ENCODE results near the gene SRGN.
A peak's percentile ranks its signal among the peaks of the same experiment; 100 is the strongest.

The SRGN gene

DNA sequence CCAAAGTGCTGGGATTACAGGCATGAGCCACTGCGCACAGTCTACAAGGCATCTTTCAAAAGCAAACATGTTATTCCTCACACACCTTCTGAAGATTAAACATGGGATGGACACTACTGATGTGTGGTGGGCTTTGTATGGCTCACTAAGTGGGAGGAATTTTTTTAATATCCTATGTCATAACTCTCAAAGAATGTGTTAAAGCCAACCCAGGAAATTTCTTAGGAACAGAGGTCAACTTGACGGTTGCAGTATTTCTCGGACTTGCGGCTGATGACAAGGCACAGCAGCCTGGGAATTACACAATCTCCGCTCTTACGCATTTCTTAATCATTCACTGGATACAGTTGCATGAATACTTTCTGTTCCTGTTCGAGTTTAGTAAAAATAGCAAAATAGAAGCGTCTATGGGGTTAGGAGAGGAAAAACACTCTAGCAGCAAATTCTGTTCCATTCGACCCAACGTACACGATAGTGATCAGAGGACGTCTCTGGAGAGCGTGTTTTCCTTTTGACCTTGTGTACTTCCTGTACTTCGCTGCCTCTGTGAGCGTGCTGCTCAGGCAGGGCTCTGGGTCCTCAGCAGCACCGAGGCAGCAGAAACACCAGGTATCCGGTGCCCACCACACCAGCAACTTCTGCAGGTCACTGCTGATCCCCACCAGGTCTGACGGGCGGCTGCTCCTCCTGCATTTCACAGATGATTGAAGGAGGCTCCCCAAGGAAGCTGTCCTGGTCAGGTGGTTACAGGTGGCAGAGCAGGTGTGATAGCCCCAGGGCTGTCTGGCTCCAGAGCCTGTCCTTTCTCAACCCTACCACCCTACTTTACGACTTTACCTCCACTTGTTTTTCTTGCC, 26.4 kb upstream of the SRGN start:
- DNase-seq: peak; percentile 79 to 86

DNA sequence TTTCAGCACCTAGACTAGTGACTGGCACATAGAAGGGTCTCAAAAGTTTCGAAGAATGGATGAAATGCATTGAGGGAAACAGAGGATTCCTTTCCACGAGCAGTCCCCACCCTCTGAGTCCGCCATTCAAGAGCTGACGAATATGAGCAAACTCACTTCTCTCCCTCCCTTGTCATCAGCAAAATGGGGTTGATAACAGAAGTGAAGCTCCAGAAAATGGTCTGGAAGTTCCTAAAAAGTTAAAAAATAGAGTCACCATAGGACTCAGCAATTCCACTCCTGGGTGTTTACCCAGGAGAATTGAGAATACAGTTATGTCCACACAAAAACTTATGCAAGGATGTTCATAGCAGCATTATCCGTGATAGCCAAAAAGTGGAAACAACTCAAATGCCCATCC, 25.0 kb upstream of the SRGN start:
- no peak for DNase-seq

DNA sequence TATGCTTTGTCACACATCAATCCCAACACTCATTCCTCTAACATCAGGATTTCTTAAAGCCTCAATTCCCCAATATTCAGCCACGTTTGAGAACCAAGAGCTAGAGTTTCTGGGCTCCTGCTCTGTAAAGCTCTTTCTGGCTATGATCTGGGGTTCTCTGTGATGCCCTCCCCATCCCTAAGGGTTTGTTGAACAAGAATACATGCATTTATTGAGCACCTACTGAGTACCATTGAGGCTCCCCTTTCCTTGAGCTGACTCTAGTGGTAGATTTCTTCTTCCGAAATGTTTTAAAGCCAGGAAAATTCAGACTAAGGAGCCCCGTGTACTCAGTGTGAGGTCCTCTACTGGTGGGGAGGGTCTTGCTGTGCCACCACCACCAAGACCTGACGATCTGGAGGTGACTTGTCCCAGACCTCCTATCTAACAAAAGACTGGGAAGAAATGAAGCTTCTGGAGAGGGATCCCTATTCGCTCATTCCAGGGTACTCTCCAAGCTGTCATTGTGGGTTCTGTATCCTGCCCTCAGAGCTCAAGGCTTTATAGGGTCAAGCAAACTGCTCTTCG, 23.1 kb upstream of the SRGN start:
- no peak for DNase-seq

DNA sequence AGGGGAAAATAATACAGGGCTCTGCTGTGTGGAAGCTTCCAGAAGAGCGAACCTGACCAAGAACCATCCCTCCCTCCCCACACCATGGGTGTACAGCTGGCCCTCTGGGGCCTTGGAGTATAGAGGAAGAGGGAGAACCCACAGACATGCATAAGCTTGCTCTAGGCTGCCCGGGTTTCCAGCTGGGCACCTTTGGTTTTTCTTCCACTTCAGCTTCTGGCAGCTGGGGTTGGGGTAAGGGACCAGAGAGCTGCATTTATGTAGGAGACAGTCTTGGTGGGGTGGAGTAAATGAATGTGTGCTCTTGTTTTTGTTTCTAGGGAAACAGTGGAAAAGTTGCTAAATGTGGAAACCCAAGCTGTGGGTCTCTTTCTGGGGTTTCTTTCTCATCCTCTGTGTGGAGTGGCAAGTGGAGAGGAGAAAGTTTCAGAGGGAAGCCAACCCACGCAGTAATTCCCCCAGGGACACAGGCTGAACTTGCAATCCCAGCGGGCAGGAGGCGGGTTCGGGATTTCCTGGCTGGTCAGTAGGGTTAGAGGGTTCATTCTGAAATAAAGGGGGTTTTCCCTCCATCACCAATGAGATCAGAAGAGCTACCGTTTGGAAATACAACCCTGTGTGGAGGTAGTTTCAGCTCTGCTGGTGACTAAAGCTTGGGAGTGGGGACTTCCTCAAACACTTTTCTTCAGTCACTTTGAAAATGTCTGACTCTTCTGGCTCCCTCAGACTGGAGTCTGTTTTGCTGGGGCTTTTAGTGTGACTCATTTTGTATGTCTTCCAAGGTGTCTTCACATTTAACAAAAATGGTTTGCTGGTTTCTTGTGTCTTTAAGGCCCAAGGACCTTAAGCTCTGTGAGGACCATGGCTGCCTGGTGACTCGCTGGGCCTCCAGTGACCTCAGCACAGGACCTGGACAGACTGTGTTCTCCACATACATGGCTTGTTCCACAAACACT, 22.2 kb upstream of the SRGN start:
- DNase-seq: peak; percentile 66 to 80

DNA sequence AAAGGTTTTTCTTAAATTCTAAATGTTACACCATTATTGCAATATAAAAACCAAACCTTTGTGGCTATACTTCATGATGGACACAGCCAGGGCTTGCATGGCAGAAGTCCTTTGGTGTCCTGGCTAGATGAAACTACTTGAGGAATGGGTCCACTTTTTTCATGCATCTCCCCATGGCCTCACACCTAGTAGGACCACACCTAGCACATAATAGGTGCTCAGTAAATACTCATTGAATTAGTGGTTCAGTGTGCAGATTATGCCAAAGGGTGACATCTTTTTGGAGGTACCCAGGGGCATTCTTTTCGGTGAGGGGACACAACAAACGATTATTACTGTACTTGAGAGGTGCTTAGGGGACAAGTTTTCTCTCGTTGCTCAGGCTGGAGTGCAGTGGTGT, 20.7 kb upstream of the SRGN start:
- DNase-seq: no peak

DNA sequence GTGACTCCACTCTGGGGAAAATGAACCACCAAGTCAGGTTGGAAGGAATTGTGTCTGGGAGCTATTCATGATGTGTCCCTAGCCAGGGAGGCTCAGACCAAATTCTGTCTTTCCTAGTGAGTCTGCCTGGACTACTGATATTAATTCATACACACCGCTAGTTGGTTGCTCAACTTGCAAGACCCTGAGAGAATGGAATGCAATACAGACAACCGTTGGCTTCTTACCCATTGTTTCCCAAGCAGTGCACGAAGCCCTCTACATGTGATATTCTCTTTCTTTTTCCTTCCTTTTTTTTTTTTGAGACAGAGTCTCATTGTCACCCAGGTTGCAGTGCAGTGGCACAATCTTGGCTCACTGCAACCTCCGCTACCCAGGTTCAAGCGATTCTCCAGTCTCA, 19.4 kb upstream of the SRGN start:
- no peak for DNase-seq

DNA sequence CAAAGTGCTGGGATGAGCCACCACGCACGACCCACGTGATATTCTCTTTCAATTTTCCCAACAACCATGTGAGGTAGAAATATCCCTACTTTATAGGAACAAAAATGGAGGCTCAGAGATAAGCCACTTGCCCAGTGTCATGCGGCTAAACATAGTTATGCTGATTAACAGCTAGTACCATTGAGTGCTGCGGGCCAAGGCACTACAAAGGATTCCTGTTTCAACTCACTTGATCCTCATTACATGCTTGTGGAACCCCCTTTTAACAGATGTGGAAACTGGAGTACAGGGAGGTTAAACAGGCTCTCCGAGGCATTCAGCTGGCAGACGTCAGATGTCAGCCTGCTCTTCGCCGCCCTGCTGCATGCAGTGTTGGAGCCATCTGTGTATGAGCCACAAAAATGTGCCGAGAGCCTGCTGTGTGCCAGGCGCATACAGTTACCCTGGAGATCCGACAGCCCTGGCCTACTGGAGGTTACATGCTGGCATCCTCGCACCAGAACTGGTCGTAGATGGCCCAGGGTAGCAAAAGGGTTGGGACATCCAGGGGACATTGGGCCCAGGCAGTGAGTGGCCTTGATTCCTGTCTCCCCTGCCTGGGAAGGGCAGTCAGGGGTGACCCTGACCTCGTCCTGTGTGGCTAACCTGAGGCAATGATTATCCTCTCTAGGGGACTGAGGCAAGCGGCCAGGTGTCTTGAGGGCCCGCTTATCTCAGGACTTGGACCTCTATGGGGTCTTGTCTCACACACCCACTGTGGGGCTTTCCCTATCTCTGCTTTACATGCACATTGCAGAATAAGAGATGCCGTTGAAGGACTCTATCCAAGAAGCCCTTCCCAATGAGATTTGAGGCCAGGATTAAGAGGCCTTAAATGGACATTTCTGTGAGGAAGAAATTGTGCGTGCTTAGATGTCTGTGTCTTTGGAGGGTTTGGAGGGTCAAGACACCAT, 18.5 kb upstream of the SRGN start:
- no peak for DNase-seq

DNA sequence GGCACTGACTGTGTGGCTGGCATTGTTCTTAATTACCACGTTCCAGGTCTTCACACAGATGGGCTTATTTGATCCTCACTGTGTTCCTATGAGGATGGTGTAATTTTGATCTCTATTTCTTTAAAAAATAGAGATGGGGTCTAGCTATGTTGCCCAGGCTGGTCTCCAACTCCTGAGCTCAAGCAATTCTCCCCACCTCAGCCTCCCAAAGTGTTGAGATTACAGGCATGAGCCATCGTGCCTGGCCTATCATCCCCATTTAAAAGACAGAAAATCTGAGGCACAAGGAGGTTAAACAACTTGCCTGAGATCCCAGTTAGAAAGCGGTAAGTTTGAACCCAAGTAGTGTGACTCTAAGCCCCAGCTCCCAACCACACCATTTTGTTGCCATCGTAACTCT, 17.0 kb upstream of the SRGN start:
- DNase-seq: no peak

DNA sequence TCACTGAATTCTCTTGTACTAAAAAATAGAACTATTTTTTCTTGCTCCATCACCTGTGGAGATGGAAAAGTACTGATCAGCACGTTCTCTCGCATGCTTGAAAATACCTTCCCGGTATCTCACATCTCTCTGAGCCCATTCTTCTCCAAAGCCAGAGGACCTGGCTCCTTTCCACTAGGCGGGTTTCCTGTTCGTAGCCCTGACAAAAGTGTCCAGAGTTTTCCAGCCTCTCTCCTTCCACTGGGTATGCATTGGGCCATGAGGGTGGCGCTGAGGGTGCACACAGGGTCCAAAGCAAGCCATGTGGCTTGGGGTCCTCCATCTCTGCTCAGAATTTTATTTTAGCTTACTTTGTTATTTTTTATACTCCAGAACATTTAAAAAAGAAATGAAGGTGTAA, 16.3 kb upstream of the SRGN start:
- no peak for DNase-seq

DNA sequence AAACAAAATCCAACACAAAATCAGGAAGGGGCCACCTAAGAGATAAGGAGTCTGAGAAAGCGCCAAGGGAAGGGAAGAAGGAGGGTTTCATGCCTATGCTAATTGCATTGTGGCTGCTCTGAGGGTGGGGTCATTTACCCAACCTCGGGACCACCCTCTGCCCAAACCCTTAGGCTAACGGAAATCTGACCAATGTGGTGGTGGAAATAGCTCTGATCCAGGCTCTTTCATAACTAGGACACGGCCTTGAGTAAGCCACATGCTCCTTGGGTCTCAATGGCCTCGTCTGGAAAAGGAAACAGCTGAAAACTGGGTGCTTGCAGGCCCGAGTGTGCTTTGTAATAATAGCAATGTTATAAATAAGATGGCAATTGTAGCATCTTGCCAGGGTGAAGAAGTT, 14.9 kb upstream of the SRGN start:
- peak; percentile 26 to 31 for DNase-seq

DNA sequence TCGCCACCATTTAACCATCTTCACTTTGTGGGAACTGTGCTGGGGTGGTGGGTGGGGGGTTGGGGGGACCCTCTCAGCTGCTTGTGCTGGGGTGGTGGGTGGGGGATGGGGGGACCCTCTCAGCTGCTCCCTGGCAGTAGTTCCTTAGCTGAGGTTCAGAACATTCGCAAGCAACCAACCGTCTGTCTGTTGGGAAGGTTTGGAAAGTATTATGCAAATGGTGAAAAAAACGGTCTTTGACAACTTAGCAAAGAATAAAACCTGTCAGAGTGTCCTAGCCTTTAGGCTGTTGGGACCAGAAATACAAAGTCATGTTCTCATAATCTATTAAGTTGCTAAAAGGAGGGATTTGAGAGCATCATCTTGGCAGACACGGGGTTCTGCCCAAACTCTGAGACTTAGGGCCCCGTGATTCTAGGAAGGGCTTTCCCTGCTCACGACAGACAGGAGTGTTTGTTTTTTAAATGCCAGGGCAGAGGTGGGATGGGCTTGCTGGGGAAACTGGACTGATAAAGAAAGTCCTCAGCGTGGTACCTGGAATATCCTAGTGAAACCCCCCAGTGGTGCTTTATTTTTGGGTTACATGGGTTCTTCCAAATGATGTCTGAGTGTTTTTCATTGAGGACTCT, 14.1 kb upstream of the SRGN start:
- no peak for DNase-seq

DNA sequence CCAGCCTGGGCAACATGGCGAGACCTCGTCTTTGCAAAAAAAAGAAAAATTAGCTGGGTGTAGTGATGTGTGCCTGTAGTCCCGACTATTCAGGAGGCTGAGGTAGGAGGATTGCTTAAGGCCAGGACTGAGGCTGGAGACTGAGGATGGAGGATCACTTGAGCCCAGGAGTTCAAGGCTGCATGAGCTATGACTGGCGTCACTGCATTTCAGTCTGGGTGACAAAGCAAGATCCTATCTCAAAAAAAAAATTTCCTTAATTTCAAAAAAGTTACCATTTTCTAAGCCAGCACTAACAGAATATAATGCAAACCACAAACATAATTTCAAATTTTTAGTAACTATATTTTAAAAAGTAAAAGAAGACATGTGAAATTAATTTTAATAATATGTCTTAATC, 13.4 kb upstream of the SRGN start:
- DNase-seq: no peak

DNA sequence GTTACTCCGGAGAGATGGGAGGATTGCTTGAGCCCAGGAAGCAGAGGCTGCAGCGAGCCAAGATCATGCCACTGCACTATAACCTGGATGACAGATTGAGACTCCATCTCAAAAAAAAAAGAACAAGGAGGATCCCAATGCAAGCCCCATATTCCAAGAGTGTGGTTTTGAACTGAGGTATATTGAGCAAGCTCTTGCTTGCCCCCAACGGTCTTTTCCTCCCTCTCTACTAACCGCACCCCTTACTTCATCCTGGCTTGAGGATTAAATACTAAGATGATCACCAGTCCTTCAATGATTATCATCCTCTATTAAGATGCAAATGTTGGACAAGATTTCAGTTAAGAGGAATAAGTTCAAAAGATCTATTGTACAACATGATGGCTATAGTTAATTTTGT, 12.5 kb upstream of the SRGN start:
- DNase-seq: no peak

DNA sequence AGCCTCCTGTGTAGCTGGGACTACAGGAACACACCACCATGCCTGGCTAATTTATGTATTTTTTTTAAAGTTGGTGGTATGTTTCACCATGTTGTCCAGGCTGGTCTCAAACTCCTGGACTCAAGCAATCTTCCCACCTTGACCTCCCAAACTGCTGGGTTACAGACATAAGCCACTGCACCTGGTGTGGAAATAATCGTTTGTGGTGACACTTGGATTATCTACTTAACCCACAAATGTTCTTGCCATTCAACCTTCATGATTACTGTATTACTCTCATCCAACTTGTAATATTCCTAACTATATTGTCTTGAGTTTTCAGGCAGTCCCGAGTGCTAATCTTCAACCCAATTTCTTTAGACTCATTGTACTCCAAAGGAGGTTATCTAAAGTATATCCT, 9.6 kb upstream of the SRGN start:
- DNase-seq: no peak

DNA sequence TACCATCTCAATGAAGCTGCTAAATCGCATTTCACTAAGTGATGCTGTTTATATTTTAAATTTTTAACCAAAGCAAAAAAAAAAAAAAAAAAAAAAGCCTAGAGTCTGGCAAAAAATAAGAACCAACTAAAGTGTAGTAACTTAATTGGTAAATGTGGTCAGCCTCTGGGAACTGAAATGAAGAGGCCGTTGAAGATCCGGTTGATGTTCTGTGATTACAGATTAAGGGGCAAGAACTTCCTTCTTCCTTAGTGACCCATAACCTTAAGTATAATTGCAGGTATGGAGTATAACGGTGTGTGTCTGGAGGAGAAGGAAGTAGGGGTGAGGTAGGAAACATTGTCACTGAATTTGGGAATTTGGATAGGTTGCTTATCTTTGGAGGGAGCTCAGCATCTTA, 7.7 kb upstream of the SRGN start:
- DNase-seq: no peak

DNA sequence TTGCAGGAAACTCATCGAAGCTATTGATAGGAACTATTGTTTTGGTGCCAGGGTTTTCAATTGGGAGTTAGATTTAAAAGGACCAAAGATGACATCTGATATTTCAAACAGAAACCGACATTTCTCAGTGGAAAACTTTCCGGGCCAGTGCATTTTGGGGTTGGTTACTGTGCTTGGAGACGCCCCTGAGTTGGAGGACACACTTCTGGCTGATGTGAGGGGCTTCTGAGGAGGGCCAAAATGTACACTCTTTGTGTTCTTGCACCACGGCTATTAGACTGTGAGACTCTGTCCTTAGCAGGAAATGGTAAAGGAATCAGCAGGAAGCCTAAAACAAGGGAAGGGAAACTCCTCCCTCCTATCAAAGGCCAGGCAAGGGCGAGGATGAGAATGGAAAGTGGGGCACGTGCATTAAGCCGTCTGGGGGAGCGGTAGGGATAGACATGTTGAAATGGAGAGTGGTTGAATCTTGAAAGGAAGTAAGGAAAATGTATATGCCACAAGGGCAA, 1.8 kb upstream of the SRGN start:
- DNase-seq: peak; percentile 36 to 44

DNA sequence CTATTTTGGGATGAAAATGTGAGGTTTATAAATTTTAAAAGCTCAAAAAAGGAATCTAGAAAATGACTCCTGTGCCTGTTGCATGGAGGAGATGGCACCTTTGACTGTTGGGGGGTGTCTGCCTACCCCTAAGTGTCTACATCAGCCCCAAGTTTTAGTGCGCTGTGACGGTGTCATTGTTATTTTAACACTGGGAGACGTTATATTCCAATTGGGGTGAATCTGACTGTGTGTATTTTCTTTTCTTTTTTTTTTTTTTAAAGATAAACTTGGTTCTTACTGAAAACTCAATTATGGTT, 517 bp downstream of the SRGN start:
- DNase-seq: no peak

DNA sequence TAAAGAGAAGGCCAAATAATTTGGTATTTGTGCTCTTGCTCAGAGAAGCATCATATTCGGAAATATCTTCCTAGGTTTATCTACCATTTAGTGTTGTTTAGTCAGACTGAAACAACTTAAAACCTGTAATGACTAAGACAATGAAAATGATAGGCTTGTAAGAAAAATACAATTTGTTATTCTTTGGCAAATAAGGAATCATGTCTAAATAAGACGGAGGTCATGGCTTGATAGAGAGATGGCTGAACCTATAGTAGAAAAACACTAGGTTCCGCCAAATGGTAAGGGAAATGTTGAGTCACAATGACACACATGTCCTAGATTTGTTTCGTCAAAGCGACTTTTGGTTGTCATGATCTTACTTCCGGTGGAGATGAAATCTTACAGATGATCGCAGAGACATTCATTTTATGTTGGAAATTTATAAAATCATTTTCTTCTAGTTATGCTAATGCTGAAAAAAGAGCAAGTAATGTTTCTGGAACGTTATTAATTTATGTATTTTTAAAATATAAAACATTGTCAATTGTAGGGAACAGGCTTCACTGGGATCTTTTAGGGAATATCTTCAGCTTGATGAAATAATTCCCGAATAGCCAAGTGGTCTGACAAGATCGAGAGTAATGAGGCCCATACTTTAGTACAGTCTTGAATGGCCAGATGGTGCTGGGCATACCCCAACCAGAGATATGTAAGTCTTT, 1.0 kb downstream of the SRGN start:
- DNase-seq: peak; percentile 23 to 52

DNA sequence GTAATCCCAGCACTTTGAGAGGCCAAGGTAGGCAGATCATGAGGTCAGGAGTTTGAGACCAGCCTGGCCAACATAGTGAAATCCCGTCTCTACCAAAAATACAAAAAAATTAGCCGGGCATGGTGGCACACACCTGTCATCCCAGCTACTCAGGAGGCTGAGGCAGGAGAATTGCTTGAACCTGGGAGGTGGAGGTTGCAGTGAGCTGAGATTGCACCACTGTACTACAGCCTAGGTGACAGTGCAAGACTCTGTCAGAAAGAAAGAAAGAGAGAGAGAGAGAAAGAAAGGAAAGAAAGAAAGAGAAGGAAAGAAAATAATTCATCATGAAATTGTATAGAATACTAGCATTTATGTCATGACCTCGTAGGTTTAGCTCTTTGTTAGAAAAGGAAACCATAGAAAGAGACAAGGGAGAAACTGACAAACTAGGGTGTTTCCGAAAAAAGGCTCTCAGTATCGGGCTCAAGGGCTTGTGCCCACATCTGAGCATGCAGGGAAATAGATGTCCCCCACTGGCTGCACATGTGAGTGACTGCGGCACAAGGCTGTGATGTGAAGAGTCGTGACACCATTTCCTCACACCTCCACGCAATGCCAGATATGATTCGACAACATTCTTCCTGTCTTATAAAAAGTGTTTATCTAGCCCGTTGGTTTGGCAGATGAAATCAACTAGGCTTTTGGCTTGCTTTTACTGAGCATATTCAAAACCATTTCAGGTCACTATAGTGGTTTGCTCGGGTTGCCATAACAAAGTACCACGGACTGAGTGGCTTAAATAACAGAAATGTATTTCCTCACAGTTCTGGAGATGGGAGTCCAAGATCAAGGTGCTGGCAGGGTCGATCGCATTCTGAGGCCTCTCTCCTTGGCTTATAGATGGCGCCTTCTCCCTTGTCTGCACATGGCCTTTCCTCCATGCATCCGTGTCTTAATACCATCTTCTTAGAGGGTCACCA, 2.0 kb downstream of the SRGN start:
- DNase-seq: no peak

DNA sequence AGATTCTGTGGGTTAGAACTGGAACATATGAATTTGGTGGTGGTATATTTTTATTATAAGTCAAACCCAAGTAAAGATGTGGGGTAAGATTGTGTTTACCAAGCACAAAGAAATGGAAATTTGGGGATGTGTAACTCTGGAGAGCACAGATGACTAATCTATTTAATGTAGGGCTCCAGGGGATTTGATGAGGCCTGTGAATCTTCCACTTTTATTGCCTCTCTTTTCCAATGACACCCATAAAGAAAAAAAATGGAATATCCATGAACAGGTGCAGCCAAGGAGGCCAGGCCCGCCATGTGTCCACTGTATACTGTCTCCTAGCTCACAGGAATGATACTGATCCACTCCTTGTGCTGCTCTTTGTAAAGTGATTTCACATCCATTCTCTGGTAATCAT, 2.8 kb downstream of the SRGN start:
- no peak for DNase-seq
